ENCODE measurements around the gene PLEKHM3. TPM values are rescaled to one million over a fixed set of nuclear protein-coding genes. Genes with fewer than 3 reads are reported as not detected.

PLEKHM3 gene
- total RNA-seq, 4 donors from 2014 or later: 19.1 to 26.5 (median 24.0) TPM

DNA sequence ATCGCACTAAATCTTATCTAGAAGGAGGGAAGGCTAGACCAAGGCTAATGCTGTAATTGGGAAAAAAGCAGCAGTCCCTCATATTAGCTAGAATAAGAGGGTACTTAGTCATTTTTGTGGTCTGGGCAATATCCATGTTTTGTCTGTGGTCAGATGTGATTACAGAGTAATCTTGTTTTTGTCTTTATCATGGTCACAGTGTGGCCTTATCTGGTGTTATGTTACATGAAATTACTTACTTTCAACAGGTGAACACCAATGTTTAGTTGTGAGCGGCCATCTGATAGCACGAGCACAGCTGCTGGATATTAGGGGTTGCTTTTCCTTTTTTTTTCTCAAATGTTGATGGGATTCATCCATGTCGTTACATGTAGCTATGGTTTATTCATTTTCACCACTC lies 23.7 kb upstream of the PLEKHM3 start:
- WGBS, 2 donors (ENCODE audit: low coverage in 1 of 2): 82 to 90% methylated on average over 3 to 4 of the region's 4 CpGs
- in situ Hi-C loops (cut with MboI; ENCODE audit: low pct_ligation_motif_present in 1 of 4, low pct_unique_long_range_greater_than_20kb in 1 of 4, low sequenced_read_pairs in 3 of 4) (loop anchor here in 1 of 4 donors (25.0 kb wide), 1 partner anchor 312 kb away; no protein-coding TSS in a partner anchor), intact Hi-C loops (cut with DNase I; ENCODE audit: low total_unique reads) (loop anchor here (10.0 kb wide), 1 partner anchor 304 kb away; no protein-coding TSS in a partner anchor)
- H3K27me3 ChIP-seq: no peaks in the 10 kb centered on the region
- no peaks in the 10 kb centered on the region for H3K9me3 ChIP-seq
- H3K4me1 ChIP-seq: peaks cover 0 to 10% (median 4%) of the 10 kb centered on the region in 4 donors
- H3K36me3 ChIP-seq: no peaks in the 10 kb centered on the region
- no peak overlapping the region for H3K4me3 ChIP-seq
- DNase-seq: no peak
- TF ChIP-seq, protein P1, sequence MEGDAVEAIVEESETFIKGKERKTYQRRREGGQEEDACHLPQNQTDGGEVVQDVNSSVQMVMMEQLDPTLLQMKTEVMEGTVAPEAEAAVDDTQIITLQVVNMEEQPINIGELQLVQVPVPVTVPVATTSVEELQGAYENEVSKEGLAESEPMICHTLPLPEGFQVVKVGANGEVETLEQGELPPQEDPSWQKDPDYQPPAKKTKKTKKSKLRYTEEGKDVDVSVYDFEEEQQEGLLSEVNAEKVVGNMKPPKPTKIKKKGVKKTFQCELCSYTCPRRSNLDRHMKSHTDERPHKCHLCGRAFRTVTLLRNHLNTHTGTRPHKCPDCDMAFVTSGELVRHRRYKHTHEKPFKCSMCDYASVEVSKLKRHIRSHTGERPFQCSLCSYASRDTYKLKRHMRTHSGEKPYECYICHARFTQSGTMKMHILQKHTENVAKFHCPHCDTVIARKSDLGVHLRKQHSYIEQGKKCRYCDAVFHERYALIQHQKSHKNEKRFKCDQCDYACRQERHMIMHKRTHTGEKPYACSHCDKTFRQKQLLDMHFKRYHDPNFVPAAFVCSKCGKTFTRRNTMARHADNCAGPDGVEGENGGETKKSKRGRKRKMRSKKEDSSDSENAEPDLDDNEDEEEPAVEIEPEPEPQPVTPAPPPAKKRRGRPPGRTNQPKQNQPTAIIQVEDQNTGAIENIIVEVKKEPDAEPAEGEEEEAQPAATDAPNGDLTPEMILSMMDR (IDR thresholded peaks at IDR 0.05): no peak
- TF ChIP-seq POLR2A (IDR thresholded peaks at IDR 0.05): no peak
- no peak for TF ChIP-seq EP300 (IDR thresholded peaks at IDR 0.05; ENCODE audit: low read depth)
- no peak overlapping the region for H3K27ac ChIP-seq

DNA sequence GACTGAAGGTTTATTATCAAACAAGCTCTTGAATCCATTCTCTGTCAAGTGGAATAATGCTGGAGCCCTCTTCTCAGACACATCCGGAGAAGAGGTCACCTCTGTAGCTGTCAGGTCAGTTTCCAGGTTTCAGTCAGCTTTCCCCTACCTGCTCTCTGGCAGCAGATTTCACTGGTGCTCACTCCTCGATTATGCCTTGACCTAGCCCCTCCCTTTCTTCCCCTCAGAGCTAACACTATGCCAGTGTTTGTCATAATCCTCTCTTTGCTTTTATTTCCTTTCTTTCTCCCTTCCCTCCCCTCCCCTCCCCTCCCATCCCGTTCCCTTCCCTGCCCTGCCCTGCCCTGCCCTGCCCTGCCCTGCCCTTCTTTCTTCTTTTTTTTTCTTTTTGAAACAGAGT lies 22.5 kb upstream of the PLEKHM3 start:
- Histone ChIP-seq H3K9me3 (no peaks in the 10 kb centered on the region), H3K27me3 (no peaks in the 10 kb centered on the region), H3K27ac (peak overlapping the region; percentile 18 to 69 (median 56)), H3K4me3 (no peak overlapping the region), H3K36me3 (no peaks in the 10 kb centered on the region), H3K4me1 (peaks cover 0 to 10% (median 4%) of the 10 kb centered on the region in 4 donors)
- in situ Hi-C loops (cut with MboI; ENCODE audit: low pct_ligation_motif_present in 1 of 4, low pct_unique_long_range_greater_than_20kb in 1 of 4, low sequenced_read_pairs in 3 of 4) (loop anchor here in 1 of 4 donors (25.0 kb wide), 1 partner anchor 311 kb away; no protein-coding TSS in a partner anchor), intact Hi-C loops (cut with DNase I; ENCODE audit: low total_unique reads) (loop anchor here (10.0 kb wide), 1 partner anchor 303 kb away; no protein-coding TSS in a partner anchor)
- peak; percentile 40 for DNase-seq
- WGBS, 2 donors (ENCODE audit: low coverage in 1 of 2): 26% methylated on average over 2 to 3 of the region's 3 CpGs
- no peak for TF ChIP-seq POLR2A (IDR thresholded peaks at IDR 0.05)
- TF ChIP-seq, protein P1 (IDR thresholded peaks at IDR 0.05): no peak
- TF ChIP-seq EP300 (IDR thresholded peaks at IDR 0.05; ENCODE audit: low read depth): no peak
- TF ChIP-seq POLR2AphosphoS5 (IDR thresholded peaks at IDR 0.05): no peak

DNA sequence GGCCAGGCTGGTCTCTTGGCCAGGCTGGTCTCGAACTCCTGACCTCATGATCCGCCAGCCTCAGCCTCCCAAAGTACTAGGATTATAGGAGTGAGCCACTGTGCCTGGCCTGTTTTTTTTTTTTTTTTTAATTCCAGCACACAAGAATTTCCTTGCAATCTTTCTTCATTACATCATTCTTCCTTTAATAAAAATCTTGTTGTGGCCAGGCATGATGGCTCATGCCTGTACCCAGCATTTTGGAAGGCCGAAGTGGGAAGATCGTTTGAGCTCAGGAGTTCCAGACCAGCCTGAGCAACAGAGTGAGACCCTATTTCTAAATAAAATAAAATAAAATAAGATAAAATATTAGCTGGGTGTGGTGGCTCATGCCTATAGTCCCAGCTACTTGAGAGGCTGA lies 21.4 kb upstream of the PLEKHM3 start:
- 83 to 95% methylated on average over 4 of the region's 4 CpGs for WGBS, 2 donors (ENCODE audit: low coverage in 1 of 2)
- no peak for DNase-seq
- Histone ChIP-seq H3K9me3 (no peaks in the 10 kb centered on the region), H3K4me1 (peaks cover 0 to 10% (median 4%) of the 10 kb centered on the region in 4 donors), H3K36me3 (no peaks in the 10 kb centered on the region), H3K27me3 (no peaks in the 10 kb centered on the region), H3K4me3 (no peak overlapping the region), H3K27ac (peak overlapping the region in 1 of 4 donors; percentile 50)
- TF ChIP-seq POLR2AphosphoS5 (IDR thresholded peaks at IDR 0.05) (no peak), EP300 (IDR thresholded peaks at IDR 0.05; ENCODE audit: low read depth) (no peak), POLR2A (IDR thresholded peaks at IDR 0.05) (no peak)
- TF ChIP-seq, protein P1 (IDR thresholded peaks at IDR 0.05): no peak
- intact Hi-C loops (cut with DNase I; ENCODE audit: low total_unique reads) (loop anchor here (10.0 kb wide), 1 partner anchor 302 kb away; no protein-coding TSS in a partner anchor), in situ Hi-C loops (cut with MboI; ENCODE audit: low pct_ligation_motif_present in 1 of 4, low pct_unique_long_range_greater_than_20kb in 1 of 4, low sequenced_read_pairs in 3 of 4) (loop anchor here in 1 of 4 donors (25.0 kb wide), 1 partner anchor 309 kb away; no protein-coding TSS in a partner anchor)

DNA sequence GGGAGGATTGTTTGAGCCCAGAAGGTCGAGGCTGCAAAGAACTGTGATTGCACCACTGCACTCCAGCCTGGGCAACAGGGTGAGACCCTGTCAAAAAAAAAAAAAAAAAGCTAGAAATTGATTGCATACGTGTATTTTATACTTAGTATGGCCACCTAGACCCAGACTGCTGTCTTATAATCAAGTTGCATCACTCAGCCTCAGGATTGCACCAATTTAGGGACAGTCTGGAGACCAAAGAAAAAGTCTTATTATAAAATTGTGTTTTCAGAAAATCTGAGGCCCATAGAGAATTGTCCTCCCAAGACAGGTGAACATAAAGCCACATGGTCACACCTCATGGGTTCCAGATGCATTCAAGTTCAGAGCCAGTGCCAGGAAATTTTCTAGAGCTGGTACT lies 17.1 kb upstream of the PLEKHM3 start:
- Histone ChIP-seq H3K4me3 (no peak overlapping the region), H3K4me1 (peaks cover 0 to 5% (median 2%) of the 10 kb centered on the region in 4 donors), H3K9me3 (no peaks in the 10 kb centered on the region), H3K27ac (no peak overlapping the region), H3K36me3 (no peaks in the 10 kb centered on the region), H3K27me3 (no peaks in the 10 kb centered on the region)
- in situ Hi-C loops (cut with MboI; ENCODE audit: low pct_ligation_motif_present in 1 of 4, low pct_unique_long_range_greater_than_20kb in 1 of 4, low sequenced_read_pairs in 3 of 4): loop anchor here in 1 of 4 donors (25.0 kb wide), 1 partner anchor 305 kb away; no protein-coding TSS in a partner anchor
- intact Hi-C loops (cut with DNase I; ENCODE audit: low total_unique reads): loop anchor here (10.0 kb wide), 1 partner anchor 298 kb away; no protein-coding TSS in a partner anchor
- DNase-seq: no peak
- no peak for TF ChIP-seq POLR2A (IDR thresholded peaks at IDR 0.05)
- no peak for TF ChIP-seq EP300 (IDR thresholded peaks at IDR 0.05; ENCODE audit: low read depth)
- TF ChIP-seq, protein P1 (IDR thresholded peaks at IDR 0.05): no peak
- TF ChIP-seq POLR2AphosphoS5 (IDR thresholded peaks at IDR 0.05): no peak
- WGBS, 2 donors (ENCODE audit: low coverage in 1 of 2): 60 to 79% methylated on average over 1 to 2 of the region's 2 CpGs

All from transverse colon (tissue), 4 donors.